Epithelial cell of prostate (primary cell): ENCODE results near the gene DDIAS.
"Not testable (repeated sequence)": the region's sequence is repeated elsewhere in the genome, so short reads cannot be mapped to it uniquely, and the experiment has no call there.

Source experiments
- DNase-seq: peaks from one replicate; pipeline ENCODE4 v3.0.0-alpha.2; 2011; ENCODE audit warnings: low read depth, low spot score
- H3K27ac ChIP-seq: fragments of 450-650 bp; 2 replicates; pipeline ENCODE4 v1.5.1; 2017; ENCODE audit warnings: mild to moderate bottlenecking

The DDIAS gene

GRCh38 chr11:82889133-82890001 lies 12.2 kb upstream of the DDIAS start:
- no peak for DNase-seq
- H3K27ac ChIP-seq = no peak overlapping the region

- no peak for DNase-seq
- no peak overlapping the region for H3K27ac ChIP-seq
Measured at GRCh38 chr11:82890002-82890341, 11.6 kb upstream of the DDIAS start.

- DNase-seq = no peak
- H3K27ac ChIP-seq = no peak overlapping the region
Measured at GRCh38 chr11:82890936-82891335, 10.6 kb upstream of the DDIAS start.

- H3K27ac ChIP-seq = no peak overlapping the region
- DNase-seq = no peak
Measured at GRCh38 chr11:82892611-82893169, 8.8 kb upstream of the DDIAS start.

DNA sequence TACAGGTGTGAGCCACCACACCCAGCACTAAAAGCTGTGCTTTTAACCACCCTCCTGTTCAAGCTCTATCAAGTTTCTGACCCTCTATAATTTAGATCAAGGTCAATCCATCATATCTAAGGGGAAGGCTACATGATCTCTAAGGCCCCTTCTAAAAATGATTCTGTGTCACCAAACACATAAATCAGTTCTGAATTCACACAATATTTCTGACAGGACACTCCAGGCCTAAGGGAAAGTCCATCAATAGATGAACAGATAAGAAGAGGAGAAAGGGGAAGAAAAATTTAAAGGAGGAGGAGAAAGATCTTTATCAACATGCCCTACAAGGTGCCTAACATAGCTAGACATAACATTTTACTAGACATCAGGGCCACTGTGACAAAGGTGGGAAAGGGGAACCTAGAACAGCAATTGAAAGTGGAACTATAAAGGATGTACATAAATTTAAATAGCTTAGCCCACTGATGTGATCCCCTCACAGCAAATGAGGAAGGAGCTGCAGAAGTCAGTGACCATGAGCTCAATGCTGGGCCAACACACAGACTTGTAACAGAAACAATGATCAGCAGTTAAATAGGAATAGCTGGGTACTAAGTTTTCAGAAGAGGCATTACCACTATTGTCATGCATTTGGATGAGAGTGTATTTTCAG lies 6.0 kb upstream of the DDIAS start:
- DNase-seq = no peak
- no peak overlapping the region for H3K27ac ChIP-seq

- no peak for DNase-seq
- H3K27ac ChIP-seq = no peak overlapping the region
Measured at GRCh38 chr11:82896183-82896582, 5.4 kb upstream of the DDIAS start.

DNA sequence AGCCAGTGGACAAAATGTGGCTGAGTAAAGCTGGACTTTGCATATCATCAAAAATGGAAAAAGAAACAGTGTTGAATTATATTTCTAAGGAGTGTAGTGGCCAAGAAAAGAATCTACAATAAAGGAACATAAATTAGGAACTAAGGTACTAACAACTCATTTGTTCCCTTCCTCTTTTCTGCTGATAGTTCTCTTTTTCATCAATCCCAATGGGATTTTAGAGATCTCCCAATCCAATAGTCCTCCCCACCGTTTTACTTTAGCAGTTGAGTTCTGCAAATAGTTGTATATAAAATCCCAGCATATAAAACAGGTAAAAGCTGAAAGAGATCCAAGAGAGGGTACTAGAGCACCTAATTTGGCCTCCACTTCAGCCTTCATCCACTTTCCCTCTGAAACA lies 3.3 kb upstream of the DDIAS start:
- H3K27ac ChIP-seq = no peak overlapping the region
- DNase-seq = no peak

DNA sequence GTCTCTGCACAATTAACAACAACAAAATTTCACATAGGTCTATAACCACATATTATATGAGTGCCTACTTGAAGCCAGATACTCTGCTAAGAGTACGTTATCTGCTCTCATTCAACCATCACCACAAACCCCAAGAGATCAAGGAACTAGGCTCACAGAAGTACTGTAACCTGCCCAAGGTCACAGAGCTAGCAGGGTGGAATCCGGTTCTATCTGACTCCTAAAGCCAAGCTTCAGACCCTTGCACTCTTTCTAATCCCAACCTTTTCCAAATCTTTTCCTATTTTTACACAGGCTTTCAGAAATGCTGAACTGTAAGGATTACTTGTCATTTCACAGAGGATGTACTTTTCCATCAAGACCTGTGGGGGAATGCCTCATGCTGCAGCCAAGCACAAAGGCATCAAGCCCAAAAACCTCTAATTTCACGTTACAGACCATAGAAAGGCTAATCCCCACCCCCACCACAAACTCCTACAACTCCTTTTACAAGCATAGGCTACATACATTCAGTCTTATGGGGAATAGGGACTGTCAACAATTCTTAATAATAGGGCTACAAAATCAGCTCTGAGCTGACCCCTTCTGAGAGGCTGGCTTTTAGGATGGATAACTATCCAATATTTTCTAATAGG lies 2.2 kb upstream of the DDIAS start:
- no peak for DNase-seq
- no peak overlapping the region for H3K27ac ChIP-seq

- peak overlapping the region; percentile 73 for H3K27ac ChIP-seq
- no peak for DNase-seq
Measured at GRCh38 chr11:82899957-82900276, 1.6 kb upstream of the DDIAS start.

- H3K27ac ChIP-seq = peak within 1 kb of the TSS; percentile 73
- peak; percentile 57 for DNase-seq
Measured at GRCh38 chr11:82900277-82901164, 1.0 kb upstream of the DDIAS start, which contains the start of gene PRCP. Gene PRCP (minus strand): TSS chr11:82900430. CDS start chr11:82900402, 28 bp downstream.

DNA sequence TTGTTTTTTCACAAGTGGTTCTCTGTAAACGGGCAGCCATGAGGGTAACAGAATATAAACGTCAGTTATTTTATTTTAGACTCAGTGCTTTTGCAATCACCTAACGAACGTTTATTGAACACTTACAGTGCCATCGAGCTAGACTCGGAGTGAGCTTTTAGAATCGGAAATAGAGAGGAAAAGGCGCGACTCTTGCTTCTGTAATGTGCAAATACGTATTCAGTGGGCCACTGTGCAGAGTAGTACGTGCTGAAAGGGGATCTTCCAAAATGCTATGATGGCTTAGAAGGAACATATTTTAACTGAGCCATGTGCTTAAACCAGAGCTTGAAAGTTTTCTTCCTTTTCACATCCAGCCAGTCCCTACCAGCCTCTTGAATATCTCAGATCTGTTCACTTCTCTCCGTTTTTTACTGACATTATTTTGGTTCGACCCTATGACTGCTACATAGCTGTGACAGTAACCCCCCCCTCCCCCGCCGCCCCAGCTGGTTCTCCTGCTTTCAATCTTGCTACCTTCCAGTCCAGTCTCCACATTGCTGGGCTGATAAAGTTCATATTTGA lies 468 bp downstream of the DDIAS start:
- H3K27ac ChIP-seq = no peak overlapping the region
- no peak for DNase-seq

- no peak overlapping the region for H3K27ac ChIP-seq
- no peak for DNase-seq
Measured at GRCh38 chr11:82902880-82903279, 1.3 kb downstream of the DDIAS start.

DNA sequence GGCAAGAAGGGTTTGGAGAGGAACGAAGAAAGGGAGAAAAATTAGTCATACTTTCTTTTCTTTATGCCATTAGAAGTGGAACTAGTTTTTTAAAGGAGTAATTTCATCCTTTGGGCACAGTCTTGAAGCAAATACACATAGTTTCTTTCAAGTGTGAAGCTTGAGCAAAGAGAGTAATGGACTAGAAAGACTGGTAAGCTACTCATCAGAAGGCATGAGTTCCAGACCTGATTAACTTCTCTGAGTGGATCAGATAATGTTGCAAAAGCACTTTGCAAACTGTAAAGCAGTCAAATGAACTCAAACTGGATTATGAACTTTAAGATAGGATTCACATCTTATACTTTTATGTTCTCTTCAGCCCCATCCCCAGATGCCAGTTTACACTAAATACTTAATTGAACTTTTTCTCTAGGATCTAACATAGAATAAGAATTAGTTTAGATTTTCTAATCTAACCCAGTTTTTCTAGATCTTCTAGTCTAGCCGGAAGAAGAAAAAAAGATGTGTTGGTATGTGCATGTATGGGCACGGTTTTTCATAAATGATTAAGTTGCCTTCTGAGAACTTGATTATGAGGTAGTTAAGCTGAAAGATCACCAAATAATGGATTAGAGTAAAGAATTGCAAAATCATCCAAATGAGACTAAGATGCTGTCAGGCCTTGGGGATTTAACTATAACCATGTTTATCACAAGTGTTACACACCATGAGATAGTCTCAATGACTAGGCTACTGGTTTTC lies 2.5 kb downstream of the DDIAS start:
- H3K27ac ChIP-seq = no peak overlapping the region
- DNase-seq = no peak

- no peak for DNase-seq
- H3K27ac ChIP-seq = no peak overlapping the region
Measured at GRCh38 chr11:82906236-82906635, 4.7 kb downstream of the DDIAS start.

- H3K27ac ChIP-seq = no peak overlapping the region
- no peak for DNase-seq
Measured at GRCh38 chr11:82906931-82907330, 5.4 kb downstream of the DDIAS start.

DNA sequence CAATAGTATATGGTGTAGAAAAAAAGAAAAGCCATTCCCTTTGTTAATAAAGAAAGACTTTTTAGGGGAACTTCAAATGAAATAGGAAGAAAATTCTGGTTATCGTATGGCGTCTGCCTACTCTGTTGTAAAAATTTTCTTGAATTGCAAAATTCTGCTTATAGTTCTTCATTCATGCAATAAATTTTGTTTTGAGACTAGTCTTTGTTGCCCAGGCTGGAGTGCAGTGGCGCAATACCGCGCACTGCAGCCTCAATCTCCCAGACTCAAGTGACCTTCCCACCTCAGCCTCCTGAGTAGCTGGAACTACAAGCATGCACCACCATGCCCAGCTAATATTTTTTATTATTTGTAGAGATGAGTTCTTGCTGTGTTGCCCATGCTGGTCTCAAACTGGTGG lies 5.8 kb downstream of the DDIAS start:
- DNase-seq = no peak
- H3K27ac ChIP-seq = no peak overlapping the region

DNA sequence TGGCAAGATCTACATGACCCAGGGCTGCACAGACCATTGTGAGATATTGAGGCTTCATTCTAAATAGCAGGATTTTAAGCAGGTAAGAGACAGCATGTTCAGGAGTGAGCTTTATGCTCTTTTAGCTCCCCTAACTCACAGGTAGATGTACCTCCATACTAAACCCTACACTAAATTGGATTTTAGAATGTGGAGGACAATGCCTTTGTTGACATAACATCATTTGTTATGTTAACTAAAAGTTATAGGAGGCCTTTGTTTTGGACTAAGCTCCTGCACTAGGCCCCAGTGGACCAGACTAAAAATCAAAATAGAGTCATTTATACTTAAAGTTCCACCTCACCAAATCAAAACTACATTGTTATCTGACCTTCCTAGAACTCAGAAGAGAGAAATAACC lies 6.8 kb downstream of the DDIAS start:
- DNase-seq = no peak

GRCh38 chr11:82909015-82909640 lies 7.6 kb downstream of the DDIAS start:
- no peak for DNase-seq
- no peak overlapping the region for H3K27ac ChIP-seq

More for the DNA sequence above, 6.8 kb downstream of the DDIAS start:
- H3K27ac ChIP-seq = no peak overlapping the region

GRCh38 chr11:82919786-82920185 lies 18.2 kb downstream of the DDIAS start:
- not testable (repeated sequence) for DNase-seq, H3K27ac ChIP-seq
